K562 (cell line): ENCODE data around the gene ZEB2. TPM values are rescaled to one million over a fixed set of nuclear protein-coding genes. Genes with fewer than 3 reads are reported as not detected.
A peak's percentile ranks its signal among the peaks of the same experiment; 100 is the strongest.

Experiments used
- BRD4 ChIP-seq: fragments of 200-600 bp; sonication (generic); IDR thresholded peaks from 2 replicates; pipeline ENCODE4 v1.6.1; 2017; ENCODE audit warnings: inconsistent platforms
- CEBPZ ChIP-seq: fragments of 150-350 bp; IDR thresholded peaks from 2 replicates; pipeline ENCODE4 v1.6.1; 2014; ENCODE audit warnings: low read depth, mild to moderate bottlenecking, low read length, borderline replicate concordance
- DNMT1 ChIP-seq: fragments of 450-650 bp; IDR thresholded peaks from 2 replicates; pipeline ENCODE4 v1.6.1; 2016; ENCODE audit warnings: antibody characterized with exemption, mild to moderate bottlenecking
- ELF1 ChIP-seq: fragments of 200-800 bp; sonication (Bioruptor generic); IDR thresholded peaks from 2 replicates; pipeline ENCODE4 v1.6.1; 2016; ENCODE audit warnings: missing genetic modification characterization, missing compliant biosample characterization
- FOXJ2 ChIP-seq: fragments of 200-800 bp; sonication (Bioruptor generic); IDR thresholded peaks from 2 replicates; pipeline ENCODE4 v1.6.1; 2016; ENCODE audit warnings: missing genetic modification characterization, missing compliant biosample characterization
- HMBOX1 ChIP-seq: sonication (generic); IDR thresholded peaks from 2 replicates; pipeline ENCODE4 v1.6.1; 2016
- HNRNPK ChIP-seq: fragments of 200-400 bp; formaldehyde crosslinking; IDR thresholded peaks from one replicate; pipeline ENCODE4 v1.6.1; 2018; ENCODE audit warnings: mild to moderate bottlenecking, low read depth, low read length; ENCODE audit not compliant: poor library complexity, severe bottlenecking
- HNRNPL ChIP-seq: fragments of 200-400 bp; formaldehyde crosslinking; IDR thresholded peaks from 2 replicates; pipeline ENCODE4 v1.6.1; 2017; ENCODE audit warnings: low read depth, mild to moderate bottlenecking, low read length
- KDM1A ChIP-seq, 2 experiments: fragments of 450-650 bp; IDR thresholded peaks; 2 replicates each; pipeline ENCODE4 v1.6.1; 2016; ENCODE audit warnings: mild to moderate bottlenecking in 2 of 2
- KLF1 ChIP-seq: fragments of 450-650 bp; IDR thresholded peaks from 2 replicates; pipeline ENCODE4 v1.6.1; 2016; ENCODE audit warnings: missing genetic modification characterization, missing compliant biosample characterization
- MAZ ChIP-seq, 2 experiments: fragments of 450-650 bp in 1 of 2; sonication (generic) in 1 of 2; formaldehyde crosslinking; IDR thresholded peaks in 1 of 2; conservative IDR thresholded peaks in 1 of 2; 2 replicates each; pipeline versions ENCODE4 v1.4.0 to v1.5.0; 2020; ENCODE audit warnings: mild to moderate bottlenecking in 1 of 2, missing genetic modification reagents in 1 of 2
- MTA1 ChIP-seq: fragments of 450-650 bp; IDR thresholded peaks from 2 replicates; pipeline ENCODE4 v1.6.1; 2017; ENCODE audit warnings: borderline replicate concordance
- MXI1 ChIP-seq: IDR thresholded peaks from 2 replicates; pipeline ENCODE4 v1.6.1; 2011; ENCODE audit warnings: low read depth, mild to moderate bottlenecking, improper control_type of control experiment, low read length
- NFIC ChIP-seq: fragments of 450-650 bp; IDR thresholded peaks from 2 replicates; pipeline ENCODE4 v1.6.1; 2017; ENCODE audit warnings: mild to moderate bottlenecking, inconsistent platforms
- NR1H2 ChIP-seq: sonication (generic); formaldehyde crosslinking; IDR thresholded peaks from 2 replicates; pipeline ENCODE4 v1.4.0; 2020; ENCODE audit warnings: mild to moderate bottlenecking, missing genetic modification reagents
- PHB2 ChIP-seq: fragments of 450-650 bp; IDR thresholded peaks from 2 replicates; pipeline ENCODE4 v1.6.1; 2017; ENCODE audit warnings: low read depth
- PHF8 ChIP-seq: fragments of 200-600 bp; sonication (generic); IDR thresholded peaks from 2 replicates; pipeline ENCODE4 v1.6.1; 2012; ENCODE audit warnings: mixed run types, mild to moderate bottlenecking, inconsistent platforms, low read length, moderate library complexity, borderline replicate concordance
- POLR2A ChIP-seq: fragments of 450-650 bp; conservative IDR thresholded peaks from 2 replicates; pipeline ENCODE4 v1.6.1; 2016
- RAD21 ChIP-seq, 2 experiments: fragments of 250-450 bp in 1 of 2; fragments of 450-650 bp in 1 of 2; sonication (Bioruptor Pico) in 1 of 2; formaldehyde crosslinking in 1 of 2; IDR thresholded peaks in 1 of 2; conservative IDR thresholded peaks in 1 of 2; 2 replicates each; pipeline versions ENCODE4 v1.4.0 to v1.8.0; 2020 to 2022; ENCODE audit warnings: mild to moderate bottlenecking in 2 of 2, moderate library complexity in 1 of 2
- SMARCC2 ChIP-seq: fragments of 450-650 bp; IDR thresholded peaks from 2 replicates; pipeline ENCODE4 v1.6.1; 2017; ENCODE audit warnings: antibody characterized with exemption, moderate library complexity, mild to moderate bottlenecking, low read depth
- STAT5A ChIP-seq: IDR thresholded peaks from 2 replicates; pipeline ENCODE4 v1.6.1; 2012; ENCODE audit warnings: low read length, inconsistent platforms, borderline replicate concordance
- ZNF740 ChIP-seq, 3 experiments: fragments of 200-800 bp in 1 of 3; sonication (Bioruptor generic) in 1 of 3; sonication (generic) in 1 of 3; formaldehyde crosslinking in 1 of 3; IDR thresholded peaks; 2 replicates each; pipeline versions ENCODE4 v1.6.1 to v1.8.0; 2016 to 2022; ENCODE audit warnings: mild to moderate bottlenecking in 2 of 3, missing compliant biosample characterization in 2 of 3, missing genetic modification characterization in 2 of 3, missing genetic modification reagents in 1 of 3
- polyA plus RNA-seq, 8 experiments: library from polyadenylated mRNA; depleted of rRNA in 4 of 8; stranded (reverse) in 5 of 8; unstranded in 3 of 8; fragments of >200 nt; fragmentation: Nextera tagmentation in 2 of 8; fragmentation: Illumina TruSeq in 1 of 8; extraction: Ambion mirVana in 2 of 8; extraction: Trizol in 1 of 8; gene quantifications; 2 replicates each; pipeline versions ENCODE4 v1.2.1 to v1.2.3, GENCODE V29; 2011 to 2014; ENCODE audit warnings: inconsistent platforms in 1 of 8, missing spikeins in 1 of 8
- total RNA-seq, 7 experiments: library from RNA; depleted of rRNA in 6 of 7; stranded (reverse); fragments of >200 nt in 6 of 7; fragmentation: Illumina TruSeq in 2 of 7; extraction: Trizol in 2 of 7; gene quantifications; 2 replicates each; pipeline versions ENCODE4 v1.2.1 to v1.2.3, GENCODE V29; 2011 to 2021; ENCODE audit warnings: low replicate concordance in 1 of 7

Gene ZEB2
- total and polyA plus RNA-seq, 9 of the 15 experiments (the other 6 are each of a cell fraction or from before 2014, with no cell fraction given), result 15.1 to 113 (median 72.3) TPM

- TF ChIP-seq CEBPZ (no peak), HNRNPL (0 out of 2 replicates have a peak, but pooled peaks have one; percentile 31), DNMT1 (no peak), MXI1 (0 out of 2 replicates have a peak, but pooled peaks have one; percentile 15), PHF8 (peak; percentile 49; the same call in 1 of the 2 replicates), PHB2 (peak; percentile 35; the same call in 1 of the 2 replicates), KDM1A (IDR thresholded peaks at IDR 0.05) (peak; percentile 7 to 54; a peak in 1 of 4 replicates), BRD4 (no peak; the same call in 1 of the 2 replicates), NR1H2 (CRISPR knock-in tag) (no peak), MTA1 (peak; percentile 33; the same call in 1 of the 2 replicates), MAZ (CRISPR knock-in tag; conservative IDR thresholded peaks at IDR 0.05 in 1 of 2, IDR thresholded peaks at IDR 0.05 in 1 of 2) (peak in 1 of 2 experiments; percentile 88; a peak in 3 of 4 replicates), ZNF740 (CRISPR knock-in tag; IDR thresholded peaks at IDR 0.05) (peak; percentile 61), ZNF740 (tag; IDR thresholded peaks at IDR 0.05) (peak in 1 of 2 experiments; percentile 86; a peak in 2 of 4 replicates), FOXJ2 (peak; percentile 52; the same call in 1 of the 2 replicates), POLR2A (peak; percentile 98), HNRNPK (peak; percentile 59), STAT5A (peak; percentile 47; the same call in 1 of the 2 replicates), ELF1 (tag) (peak; percentile 46), RAD21 (CRISPR knock-in tag; conservative IDR thresholded peaks at IDR 0.05 in 1 of 2, IDR thresholded peaks at IDR 0.05 in 1 of 2) (peak; percentile 56 to 61), HMBOX1 (no peak; the same call in 1 of the 2 replicates), KLF1 (tag) (no peak), SMARCC2 (peak; percentile 26; the same call in 1 of the 2 replicates), NFIC (peak; percentile 54)
Measured at GRCh38 chr2:144519934-144520731, at the start of gene ZEB2 (continued).
